PC-3 (cell line): Measurements from ENCODE around the gene SEL1L2. TPM values are rescaled to one million over a fixed set of nuclear protein-coding genes. Genes with fewer than 3 reads are reported as not detected.

Source experiments
- ATAC-seq: fragments of 200-7000 bp; cut with Tn5 transposase; 2 replicates; pipeline ENCODE4 v1.9.1; 2020; ENCODE audit warnings: mild to moderate bottlenecking, moderate library complexity
- BruUV-seq: library from RNA; stranded (reverse); fragments of 400-500 nt; replicated peaks from 2 replicates; lab custom pipeline; 2021; lab: Mats Ljungman, UMichigan
- CTCF ChIA-PET: fragments of 300-600 bp; sonication (Branson Sonifier 250); formaldehyde crosslinking; loops from one replicate; lab custom pipeline; 2022; ENCODE audit warnings: antibody characterized with exemption; lab: Charles Lee
- POLR2A ChIA-PET: fragments of 300-600 bp; sonication (Branson Sonifier 250); formaldehyde crosslinking; loops from one replicate; lab custom pipeline; 2022; ENCODE audit warnings: antibody characterized with exemption; ENCODE audit not compliant: unreplicated experiment; lab: Charles Lee
- DNase-seq: peaks from one replicate; pipeline ENCODE4 v3.0.0-alpha.2; 2015
- H2AFZ ChIP-seq: fragments of 300-600 bp; sonication (generic); 2 replicates; pipeline ENCODE4 v1.6.0; 2016; ENCODE audit warnings: antibody characterized with exemption, low read length
- H3F3A ChIP-seq: fragments of 300-600 bp; sonication (generic); one replicate; pipeline ENCODE4 v1.6.0; 2017; ENCODE audit warnings: antibody characterized with exemption, low read length, control low read depth, mild to moderate bottlenecking; ENCODE audit not compliant: unreplicated experiment
- H3K27ac ChIP-seq: fragments of 300-600 bp; sonication (generic); 2 replicates; pipeline ENCODE4 v1.5.1; 2016; ENCODE audit warnings: mild to moderate bottlenecking, low read length
- H3K27me3 ChIP-seq: fragments of 300-600 bp; sonication (generic); 2 replicates; pipeline ENCODE4 v1.6.1; 2016; ENCODE audit warnings: low read length, mixed read lengths
- H3K36me3 ChIP-seq: fragments of 300-600 bp; sonication (generic); 2 replicates; pipeline ENCODE4 v1.6.1; 2016; ENCODE audit warnings: low read depth, mixed run types, low read length, mixed read lengths
- H3K4me1 ChIP-seq: fragments of 300-600 bp; sonication (generic); 2 replicates; pipeline ENCODE4 v1.5.1; 2016; ENCODE audit warnings: low read length; ENCODE audit not compliant: insufficient read depth
- H3K4me2 ChIP-seq: fragments of 300-600 bp; sonication (generic); 2 replicates; pipeline ENCODE4 v1.6.0; 2016; ENCODE audit warnings: low read length
- H3K4me3 ChIP-seq: fragments of 300-600 bp; sonication (generic); 2 replicates; pipeline ENCODE4 v1.5.1; 2016; ENCODE audit warnings: mild to moderate bottlenecking, low read length, mixed read lengths
- H3K79me2 ChIP-seq: fragments of 300-600 bp; sonication (generic); 2 replicates; pipeline ENCODE4 v1.6.1; 2017; ENCODE audit warnings: low read length, mixed read lengths
- H3K9ac ChIP-seq: fragments of 300-600 bp; sonication (generic); 2 replicates; pipeline ENCODE4 v1.6.0; 2016; ENCODE audit warnings: mild to moderate bottlenecking, low read length
- H3K9me2 ChIP-seq: fragments of 300-600 bp; sonication (generic); replicated peaks from 2 replicates; pipeline ENCODE4 v1.6.1; 2016; ENCODE audit warnings: mixed run types, low read length, mixed read lengths
- H3K9me3 ChIP-seq: fragments of 300-600 bp; sonication (generic); 2 replicates; pipeline ENCODE4 v1.6.1; 2016; ENCODE audit warnings: low read length, mixed read lengths
- H4K20me1 ChIP-seq: fragments of 300-600 bp; sonication (generic); 2 replicates; pipeline ENCODE4 v1.6.1; 2016; ENCODE audit warnings: low read length, mixed read lengths
- EZH2 ChIP-seq: fragments of 300-600 bp; sonication (generic); IDR thresholded peaks from one replicate; pipeline ENCODE4 v1.6.1; 2017; ENCODE audit warnings: antibody characterized with exemption, mild to moderate bottlenecking, low read length; ENCODE audit not compliant: unreplicated experiment
- EZH2phosphoT487 ChIP-seq: fragments of 300-600 bp; sonication (generic); IDR thresholded peaks from 2 replicates; pipeline ENCODE4 v1.6.1; 2018; ENCODE audit warnings: mild to moderate bottlenecking, antibody characterized with exemption, low read length, borderline replicate concordance
- intact Hi-C: fragments of 100-400 bp; cut with micrococcal nuclease; formaldehyde crosslinking; loops from 2 replicates; pipeline ENCODE4 v1.9.0; 2023
- total RNA-seq: library from RNA; depleted of rRNA; stranded (reverse); fragments of >200 nt; gene quantifications from 2 replicates; pipeline ENCODE4 v1.2.3, GENCODE V29; 2014
- TF ChIP-seq, protein P1 (sequence below): fragments of 300-600 bp; sonication (generic); conservative IDR thresholded peaks from 2 replicates; pipeline ENCODE4 v1.5.1; 2017; ENCODE audit warnings: antibody characterized with exemption, low read depth, mild to moderate bottlenecking, low read length

The SEL1L2 gene
- total RNA-seq, 1 experiment from 2014 or later: not detected

DNA sequence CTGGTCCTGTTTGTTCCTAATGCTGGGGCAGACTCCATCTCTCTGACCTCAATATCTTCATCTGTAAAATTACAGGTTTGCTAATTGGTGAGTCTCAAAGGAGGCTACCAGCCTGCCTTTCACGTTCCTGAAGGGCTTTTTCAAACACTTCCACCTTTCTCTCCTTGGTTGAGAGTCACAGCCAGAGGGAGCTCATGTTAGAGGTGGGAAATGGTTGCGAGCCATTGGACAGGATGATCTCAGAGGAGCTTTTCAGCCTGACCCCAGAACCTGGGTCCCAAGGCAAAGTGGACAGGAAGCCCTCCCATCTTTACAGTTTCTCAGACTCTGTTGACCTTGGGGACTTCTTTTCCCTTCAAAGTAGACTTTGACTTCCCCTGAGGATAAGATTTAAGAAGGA is 168.0 kb downstream of the SEL1L2 start:
- no TSS peak for BruUV-seq
- intact Hi-C loops: loop anchor here (10.0 kb wide), 1 partner anchor 142 kb away; no protein-coding TSS in a partner anchor
- no peak overlapping the region for H2AFZ ChIP-seq

DNA sequence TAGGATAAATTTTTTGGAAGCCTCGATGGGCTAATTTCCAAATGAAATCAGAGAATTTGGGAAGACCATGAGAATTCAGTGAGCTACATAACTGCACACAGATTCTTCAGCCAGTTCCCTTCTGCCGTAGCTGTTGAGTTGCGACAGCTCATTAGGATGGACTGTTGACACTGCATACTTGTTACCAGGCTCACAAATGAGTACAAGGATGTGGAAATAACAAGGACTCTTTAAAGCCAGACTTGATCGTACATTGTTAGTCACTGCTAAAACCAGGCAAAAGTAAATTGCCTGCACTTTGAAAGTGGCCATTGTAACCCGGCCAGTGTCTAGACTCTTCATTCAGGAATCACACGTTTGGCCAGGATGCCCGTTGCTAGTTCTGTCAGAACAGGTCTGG is 168.5 kb downstream of the SEL1L2 start:
- no TSS peak for BruUV-seq
- no peak overlapping the region for H3K4me3 ChIP-seq
- H3K9ac ChIP-seq: no peak overlapping the region
- intact Hi-C loops: loop anchor here (10.0 kb wide), 1 partner anchor 143 kb away; no protein-coding TSS in a partner anchor
- H3K9me3 ChIP-seq: no peaks in the 10 kb centered on the region
- no peaks in the 10 kb centered on the region for H3F3A ChIP-seq
- H3K79me2 ChIP-seq: no peaks in the 10 kb centered on the region
- H3K27me3 ChIP-seq: no peaks in the 10 kb centered on the region
- no peaks in the 10 kb centered on the region for H3K9me2 ChIP-seq
- peaks cover 12% of the 10 kb centered on the region for H3K4me1 ChIP-seq
- ChIA-PET CTCF (no interaction called here), POLR2A (no interaction called here)
- no peak overlapping the region for H3K27ac ChIP-seq
- ATAC-seq (no peak), DNase-seq (no peak)
- no peak overlapping the region for H3K4me2 ChIP-seq
- H2AFZ ChIP-seq: no peak overlapping the region
- no peaks in the 10 kb centered on the region for H4K20me1 ChIP-seq
- H3K36me3 ChIP-seq: peaks cover 15% of the 10 kb centered on the region
- TF ChIP-seq, protein P1, sequence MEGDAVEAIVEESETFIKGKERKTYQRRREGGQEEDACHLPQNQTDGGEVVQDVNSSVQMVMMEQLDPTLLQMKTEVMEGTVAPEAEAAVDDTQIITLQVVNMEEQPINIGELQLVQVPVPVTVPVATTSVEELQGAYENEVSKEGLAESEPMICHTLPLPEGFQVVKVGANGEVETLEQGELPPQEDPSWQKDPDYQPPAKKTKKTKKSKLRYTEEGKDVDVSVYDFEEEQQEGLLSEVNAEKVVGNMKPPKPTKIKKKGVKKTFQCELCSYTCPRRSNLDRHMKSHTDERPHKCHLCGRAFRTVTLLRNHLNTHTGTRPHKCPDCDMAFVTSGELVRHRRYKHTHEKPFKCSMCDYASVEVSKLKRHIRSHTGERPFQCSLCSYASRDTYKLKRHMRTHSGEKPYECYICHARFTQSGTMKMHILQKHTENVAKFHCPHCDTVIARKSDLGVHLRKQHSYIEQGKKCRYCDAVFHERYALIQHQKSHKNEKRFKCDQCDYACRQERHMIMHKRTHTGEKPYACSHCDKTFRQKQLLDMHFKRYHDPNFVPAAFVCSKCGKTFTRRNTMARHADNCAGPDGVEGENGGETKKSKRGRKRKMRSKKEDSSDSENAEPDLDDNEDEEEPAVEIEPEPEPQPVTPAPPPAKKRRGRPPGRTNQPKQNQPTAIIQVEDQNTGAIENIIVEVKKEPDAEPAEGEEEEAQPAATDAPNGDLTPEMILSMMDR: no peak
- TF ChIP-seq EZH2phosphoT487: no peak
- no peak for TF ChIP-seq EZH2

More for the DNA sequence above, 168.0 kb downstream of the SEL1L2 start:
- Histone ChIP-seq H3K9me3 (no peaks in the 10 kb centered on the region), H4K20me1 (no peaks in the 10 kb centered on the region), H3K27ac (no peak overlapping the region), H3K79me2 (no peaks in the 10 kb centered on the region), H3K36me3 (peaks cover 14% of the 10 kb centered on the region), H3K9ac (no peak overlapping the region), H3K4me1 (peaks cover 6% of the 10 kb centered on the region), H3K4me2 (no peak overlapping the region), H3K27me3 (no peaks in the 10 kb centered on the region), H3K9me2 (no peaks in the 10 kb centered on the region), H3F3A (no peaks in the 10 kb centered on the region), H3K4me3 (no peak overlapping the region)
- DNase-seq (no peak), ATAC-seq (no peak)
- ChIA-PET CTCF (no interaction called here), POLR2A (no interaction called here)
- TF ChIP-seq EZH2: no peak
- TF ChIP-seq, protein P1: no peak
- no peak for TF ChIP-seq EZH2phosphoT487

DNA sequence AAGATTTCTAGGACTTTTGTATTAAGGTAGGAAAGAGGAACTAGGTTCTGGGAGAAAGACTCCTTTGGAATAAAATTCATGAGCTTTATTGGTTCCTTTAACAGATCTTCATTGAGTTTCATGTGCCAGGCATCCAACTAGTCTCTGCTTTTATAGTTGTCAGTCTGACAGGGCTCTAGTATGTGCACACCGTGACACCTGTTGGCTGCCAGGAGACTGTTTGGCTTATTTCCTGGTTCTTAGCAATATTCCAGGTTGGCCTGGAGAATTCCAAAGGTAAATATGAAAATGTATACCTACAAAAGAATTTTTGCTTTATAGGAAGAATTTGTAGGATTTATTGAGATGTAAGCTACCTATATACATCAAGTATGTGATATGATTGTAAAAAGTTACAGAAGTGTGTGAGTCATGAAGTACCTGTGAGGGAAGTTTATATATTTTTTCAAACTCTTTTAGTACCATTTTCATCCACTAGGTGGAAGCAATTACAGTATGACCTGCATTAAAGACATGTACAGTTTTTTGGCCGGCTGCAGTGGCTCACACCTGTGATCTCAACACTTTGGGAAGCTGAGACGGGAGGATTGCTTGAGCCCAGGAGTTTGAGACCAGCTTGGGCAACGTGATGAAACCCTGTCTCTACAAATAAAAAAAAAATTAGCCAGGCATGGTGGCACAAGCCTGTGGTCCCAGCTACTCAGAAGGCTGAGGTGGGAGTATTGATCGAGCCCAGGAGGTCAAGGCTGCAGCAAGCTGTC is 170.3 kb downstream of the SEL1L2 start:
- peak; percentile 72 for ATAC-seq
- peak; percentile 95 for DNase-seq
- ChIA-PET CTCF (interaction anchor here (0.5 to 0.9 kb wide), 3 partner anchors 234 to 700 kb away, joined by 3 to 4 read pairs (median 3); no protein-coding TSS in a partner anchor), POLR2A (no interaction called here)
- Histone ChIP-seq H3K27ac (no peak overlapping the region), H3K4me1 (peaks cover 21% of the 10 kb centered on the region), H3F3A (no peaks in the 10 kb centered on the region), H3K27me3 (no peaks in the 10 kb centered on the region), H3K4me2 (no peak overlapping the region), H3K9me3 (no peaks in the 10 kb centered on the region), H3K79me2 (no peaks in the 10 kb centered on the region), H3K9me2 (no peaks in the 10 kb centered on the region), H3K4me3 (no peak overlapping the region), H4K20me1 (no peaks in the 10 kb centered on the region), H2AFZ (no peak overlapping the region), H3K36me3 (peaks cover 23% of the 10 kb centered on the region), H3K9ac (no peak overlapping the region)
- no peak for TF ChIP-seq EZH2
- TF ChIP-seq, protein P1: peak; percentile 78
- intact Hi-C loops: loop anchor here (1.0 to 10.0 kb wide), 2 partner anchors 145 to 235 kb away; no protein-coding TSS in a partner anchor
- no TSS peak for BruUV-seq
